ENCODE measurements around the gene OGN. TPM values are rescaled to one million over a fixed set of nuclear protein-coding genes. Genes with fewer than 3 reads are reported as not detected.
A peak's percentile ranks its signal among the peaks of the same experiment; 100 is the strongest.
"Not testable (repeated sequence)": the region's sequence is repeated elsewhere in the genome, so short reads cannot be mapped to it uniquely, and the experiment has no call there.

OGN gene
- total and polyA plus RNA-seq, 2 donors (not counting 3 experiments of a cell fraction or from before 2014, with no cell fraction given): not detected

GRCh38 chr9:92414566-92414965, 10.2 kb upstream of the OGN start:
- no peaks in the 10 kb centered on the region for H3K9me1 ChIP-seq (replicated peaks; ENCODE audit: control insufficient read depth, extremely low read depth, insufficient read depth, low read length)
- intact Hi-C loops (cut with micrococcal nuclease) (no loop called here), dilution Hi-C loops (cut with MboI; ENCODE audit: extremely low pct_ligation_motif_present, low sequenced_read_pairs) (no loop called here)
- H3K9me3 ChIP-seq (replicated peaks; ENCODE audit: control insufficient read depth, insufficient read depth, low read length): no peaks in the 10 kb centered on the region
- FAIRE-seq (no peak), DNase-seq (ENCODE audit: low read depth, low spot score) (peak; percentile 11)
- peaks cover 11% of the 10 kb centered on the region for H3K4me1 ChIP-seq (ENCODE audit: control insufficient read depth, extremely low read depth, insufficient read depth, low read length)
- TF ChIP-seq MAX (IDR thresholded peaks at IDR 0.05; ENCODE audit: insufficient read depth, insufficient read length) (no peak), FOS (IDR thresholded peaks at IDR 0.05; ENCODE audit: borderline replicate concordance, insufficient read depth, low read length) (no peak), JUN (IDR thresholded peaks at IDR 0.05; ENCODE audit: borderline replicate concordance, insufficient read depth, insufficient read length, low read depth) (no peak), CTCF (IDR thresholded peaks at IDR 0.05; ENCODE audit: extremely low read depth in 1 of 2, insufficient read depth in 1 of 2, low read depth in 1 of 2, low read length in 2 of 2) (no peak)
- H3K79me2 ChIP-seq (ENCODE audit: control insufficient read depth, insufficient read depth, low read length): no peaks in the 10 kb centered on the region
- H3K27ac ChIP-seq (ENCODE audit: insufficient read depth, low read depth, low read length): no peak overlapping the region
- H4K20me1 ChIP-seq (replicated peaks; ENCODE audit: control insufficient read depth, extremely low read depth, insufficient read depth, low read length): no peaks in the 10 kb centered on the region
- H3K9ac ChIP-seq (replicated peaks; ENCODE audit: extremely low read depth, insufficient read depth, low read length): no peak overlapping the region
- no TSS peak for BruUV-seq (replicated peaks)
- no peak overlapping the region for H2AFZ ChIP-seq (ENCODE audit: low read depth, low read length)
- ChIA-PET POLR2A (no interaction called here), CTCF (interaction anchor here (0.8 to 1.4 kb wide), 4 partner anchors 9 to 18 kb away, joined by 3 to 6 read pairs (median 4); partner anchors contain the start of gene OGN)
- peak overlapping the region; percentile 72 for H3K4me2 ChIP-seq (ENCODE audit: insufficient read depth, low read length)
- H3K36me3 ChIP-seq (ENCODE audit: control insufficient read depth in 2 of 2, extremely low read depth in 1 of 2, insufficient read depth in 2 of 2, low read length in 2 of 2): no peaks in the 10 kb centered on the region
- no peaks in the 10 kb centered on the region for H3K27me3 ChIP-seq (ENCODE audit: control insufficient read depth in 2 of 2, insufficient read depth in 2 of 2, low read length in 2 of 2)
- H3K4me3 ChIP-seq (replicated peaks in 1 of 3; ENCODE audit: insufficient read depth in 1 of 3, low read depth in 1 of 3, low read length in 3 of 3): no peak overlapping the region

GRCh38 chr9:92411157-92411556, 6.8 kb upstream of the OGN start:
- FAIRE-seq, CTCF ChIA-PET: not testable (repeated sequence)

More at GRCh38 chr9:92411157-92411556, 6.8 kb upstream of the OGN start:
- H3K9me3 ChIP-seq (replicated peaks; ENCODE audit: control insufficient read depth, insufficient read depth, low read length); H3K27me3 ChIP-seq (ENCODE audit: control insufficient read depth in 2 of 2, insufficient read depth in 2 of 2, low read length in 2 of 2); DNase-seq (ENCODE audit: low read depth, low spot score); POLR2A ChIA-PET; H3K9ac ChIP-seq (replicated peaks; ENCODE audit: extremely low read depth, insufficient read depth, low read length); H3K4me2 ChIP-seq (ENCODE audit: insufficient read depth, low read length); H3K4me3 ChIP-seq (replicated peaks in 1 of 3; ENCODE audit: insufficient read depth in 1 of 3, low read depth in 1 of 3, low read length in 3 of 3); H3K36me3 ChIP-seq (ENCODE audit: control insufficient read depth in 2 of 2, extremely low read depth in 1 of 2, insufficient read depth in 2 of 2, low read length in 2 of 2); H3K79me2 ChIP-seq (ENCODE audit: control insufficient read depth, insufficient read depth, low read length); dilution Hi-C loops (cut with MboI; ENCODE audit: extremely low pct_ligation_motif_present, low sequenced_read_pairs); BruUV-seq (replicated peaks); intact Hi-C loops (cut with micrococcal nuclease); H3K27ac ChIP-seq (ENCODE audit: insufficient read depth, low read depth, low read length); H2AFZ ChIP-seq (ENCODE audit: low read depth, low read length); H3K9me1 ChIP-seq (replicated peaks; ENCODE audit: control insufficient read depth, extremely low read depth, insufficient read depth, low read length); H4K20me1 ChIP-seq (replicated peaks; ENCODE audit: control insufficient read depth, extremely low read depth, insufficient read depth, low read length): not testable (repeated sequence)
- peaks cover 11% of the 10 kb centered on the region for H3K4me1 ChIP-seq (ENCODE audit: control insufficient read depth, extremely low read depth, insufficient read depth, low read length)

All from endothelial cell of umbilical vein (primary cell).